ENCODE data around the gene LOX. TPM values are rescaled to one million over a fixed set of nuclear protein-coding genes. Genes with fewer than 3 reads are reported as not detected.

Gene LOX
- total RNA-seq, 1 experiment from 2014 or later: 0.79 TPM

DNA sequence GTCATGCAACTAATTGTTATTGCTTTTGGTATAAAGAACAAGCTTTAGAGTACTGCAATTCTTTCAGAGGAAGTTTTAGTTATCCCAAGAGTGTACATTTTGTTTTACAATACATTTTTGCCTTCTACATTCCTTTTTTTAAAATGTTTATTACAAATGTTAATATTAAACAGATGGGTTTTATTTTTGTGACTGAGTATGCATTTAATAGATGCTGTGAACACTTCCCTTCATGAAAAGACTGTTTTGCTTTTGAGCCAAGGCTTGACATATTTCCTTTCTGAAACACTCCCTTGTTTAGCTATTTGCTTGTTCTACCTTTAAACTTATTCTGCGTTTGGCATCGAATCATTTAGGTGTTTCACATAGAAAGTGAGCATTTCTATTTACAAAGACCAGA, 36.4 kb upstream of the LOX start:
- Histone ChIP-seq H4K5ac (ENCODE audit: insufficient read length, low read depth, low read length) (no peak overlapping the region), H3K4ac (ENCODE audit: low read depth, low read length) (no peak overlapping the region), H2AFZ (ENCODE audit: low read length) (no peak overlapping the region), H3K79me2 (ENCODE audit: insufficient read depth, low read length) (no peaks in the 10 kb centered on the region), H3K27me3 (ENCODE audit: insufficient read depth, low read length) (no peaks in the 10 kb centered on the region), H3K79me1 (ENCODE audit: insufficient read depth, low read depth, low read length, poor library complexity, severe bottlenecking) (no peaks in the 10 kb centered on the region), H2BK120ac (ENCODE audit: low read depth, low read length, poor library complexity, severe bottlenecking) (no peak overlapping the region), H2BK12ac (ENCODE audit: insufficient read length, low read depth, low read length) (no peak overlapping the region), H4K91ac (ENCODE audit: insufficient read length, low read depth, low read length) (no peak overlapping the region), H3K56ac (ENCODE audit: insufficient read length, low read depth, low read length) (no peak overlapping the region), H4K20me1 (ENCODE audit: control insufficient read depth, insufficient read depth, insufficient read length) (no peaks in the 10 kb centered on the region), H2BK5ac (ENCODE audit: insufficient read length, low read length) (no peak overlapping the region), H3T11ph (ENCODE audit: low read length) (no peak overlapping the region), H3K4me2 (ENCODE audit: insufficient read depth, insufficient read length, low read length) (no peak overlapping the region), H2BK20ac (ENCODE audit: low read depth, low read length, poor library complexity, severe bottlenecking) (no peak overlapping the region), H3K23ac (ENCODE audit: insufficient read length, low read depth, low read length) (no peak overlapping the region), H2BK15ac (ENCODE audit: low read depth, low read length) (no peak overlapping the region), H3K4me1 (ENCODE audit: insufficient read depth, low read length) (no peaks in the 10 kb centered on the region), H3K9ac (ENCODE audit: extremely low read depth, insufficient read length, low read length) (no peak overlapping the region), H4K8ac (replicated peaks; ENCODE audit: insufficient read length, low read depth, low read length) (no peak overlapping the region), H3K9me3 (ENCODE audit: control insufficient read depth, low read depth, low read length) (no peaks in the 10 kb centered on the region), H3K23me2 (ENCODE audit: insufficient read length, low read depth, low read length, poor library complexity, severe bottlenecking) (no peaks in the 10 kb centered on the region), H3K14ac (ENCODE audit: insufficient read depth, low read length) (no peak overlapping the region), H3K27ac (ENCODE audit: insufficient read length, low read depth, low read length) (no peak overlapping the region), H2AK5ac (ENCODE audit: insufficient read length, low read length) (no peak overlapping the region), H3K18ac (ENCODE audit: insufficient read length, low read depth, low read length) (no peak overlapping the region)
- no peak overlapping the region for H3K27ac Mint-ChIP-seq
- DNase-seq: no peak
- no peak overlapping the region for H3K4me3 Mint-ChIP-seq
- peaks cover 0 to 10% of the 10 kb centered on the region in 2 experiments; a peak in 2 of 4 replicates for H3K4me1 Mint-ChIP-seq
- no peaks in the 10 kb centered on the region for H3K9me3 Mint-ChIP-seq
- no CpG with 5 or more reads among the region's 2 CpGs for WGBS (ENCODE audit: extremely low coverage, insufficient read length, low lambda C conversion rate)
- no peaks in the 10 kb centered on the region for H3K36me3 Mint-ChIP-seq (ENCODE audit: insufficient read depth in 1 of 3, low read depth in 3 of 3)
- no peaks in the 10 kb centered on the region for H3K27me3 Mint-ChIP-seq (ENCODE audit: low read depth)
- TF ChIP-seq, protein P1, sequence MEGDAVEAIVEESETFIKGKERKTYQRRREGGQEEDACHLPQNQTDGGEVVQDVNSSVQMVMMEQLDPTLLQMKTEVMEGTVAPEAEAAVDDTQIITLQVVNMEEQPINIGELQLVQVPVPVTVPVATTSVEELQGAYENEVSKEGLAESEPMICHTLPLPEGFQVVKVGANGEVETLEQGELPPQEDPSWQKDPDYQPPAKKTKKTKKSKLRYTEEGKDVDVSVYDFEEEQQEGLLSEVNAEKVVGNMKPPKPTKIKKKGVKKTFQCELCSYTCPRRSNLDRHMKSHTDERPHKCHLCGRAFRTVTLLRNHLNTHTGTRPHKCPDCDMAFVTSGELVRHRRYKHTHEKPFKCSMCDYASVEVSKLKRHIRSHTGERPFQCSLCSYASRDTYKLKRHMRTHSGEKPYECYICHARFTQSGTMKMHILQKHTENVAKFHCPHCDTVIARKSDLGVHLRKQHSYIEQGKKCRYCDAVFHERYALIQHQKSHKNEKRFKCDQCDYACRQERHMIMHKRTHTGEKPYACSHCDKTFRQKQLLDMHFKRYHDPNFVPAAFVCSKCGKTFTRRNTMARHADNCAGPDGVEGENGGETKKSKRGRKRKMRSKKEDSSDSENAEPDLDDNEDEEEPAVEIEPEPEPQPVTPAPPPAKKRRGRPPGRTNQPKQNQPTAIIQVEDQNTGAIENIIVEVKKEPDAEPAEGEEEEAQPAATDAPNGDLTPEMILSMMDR (conservative IDR thresholded peaks at IDR 0.05): no peak
